Retinal pigment epithelial cell (primary cell): ENCODE measurements around the gene SMC3.
"Not testable (repeated sequence)": the region's sequence is repeated elsewhere in the genome, so short reads cannot be mapped to it uniquely, and the experiment has no call there.

Experiments used
- DNase-seq: peaks from one replicate; pipeline ENCODE4 v3.0.0-alpha.2; 2010; ENCODE audit warnings: low read depth
- H3K4me3 ChIP-seq: 2 replicates; pipeline ENCODE4 v1.5.1; 2011; ENCODE audit warnings: mild to moderate bottlenecking, low read length, control low read depth, moderate library complexity
- CTCF ChIP-seq: conservative IDR thresholded peaks from 2 replicates; pipeline ENCODE4 v1.5.1; 2011; ENCODE audit warnings: low read depth, low read length, control low read depth, inconsistent platforms

The SMC3 gene

GRCh38 chr10:110636932-110637557, 69.5 kb downstream of the SMC3 start:
- no peak for DNase-seq
- no peak for TF ChIP-seq CTCF
- no peak overlapping the region for H3K4me3 ChIP-seq

GRCh38 chr10:110637558-110638053, 70.1 kb downstream of the SMC3 start:
- H3K4me3 ChIP-seq, result no peak overlapping the region
- no peak for DNase-seq
- no peak for TF ChIP-seq CTCF

- no peak for TF ChIP-seq CTCF
- no peak overlapping the region for H3K4me3 ChIP-seq
- no peak for DNase-seq
Observed at GRCh38 chr10:110638319-110638718, 70.8 kb downstream of the SMC3 start.

GRCh38 chr10:110639046-110639445, 71.6 kb downstream of the SMC3 start:
- not testable (repeated sequence) for DNase-seq

GRCh38 chr10:110639858-110640257, 72.4 kb downstream of the SMC3 start:
- not testable (repeated sequence) for H3K4me3 ChIP-seq

More at GRCh38 chr10:110639046-110639445, 71.6 kb downstream of the SMC3 start:
- not testable (repeated sequence) for H3K4me3 ChIP-seq

GRCh38 chr10:110641256-110641655, 73.8 kb downstream of the SMC3 start:
- TF ChIP-seq CTCF, result no peak
- H3K4me3 ChIP-seq, result no peak overlapping the region
- DNase-seq, result no peak

More at GRCh38 chr10:110639858-110640257, 72.4 kb downstream of the SMC3 start:
- DNase-seq, result not testable (repeated sequence)

- no peak for TF ChIP-seq CTCF
- H3K4me3 ChIP-seq, result no peak overlapping the region
- no peak for DNase-seq
Observed at GRCh38 chr10:110642204-110643034, 74.9 kb downstream of the SMC3 start.
